Fibroblast of peridontal ligament (primary cell): ENCODE results near the gene PPWD1.
"Not testable (repeated sequence)": the region's sequence is repeated elsewhere in the genome, so short reads cannot be mapped to it uniquely, and the experiment has no call there.

Experiments used
- DNase-seq: peaks from one replicate; pipeline ENCODE4 v3.0.0-alpha.2; 2010; ENCODE audit errors: extremely low read depth

Gene PPWD1

DNA sequence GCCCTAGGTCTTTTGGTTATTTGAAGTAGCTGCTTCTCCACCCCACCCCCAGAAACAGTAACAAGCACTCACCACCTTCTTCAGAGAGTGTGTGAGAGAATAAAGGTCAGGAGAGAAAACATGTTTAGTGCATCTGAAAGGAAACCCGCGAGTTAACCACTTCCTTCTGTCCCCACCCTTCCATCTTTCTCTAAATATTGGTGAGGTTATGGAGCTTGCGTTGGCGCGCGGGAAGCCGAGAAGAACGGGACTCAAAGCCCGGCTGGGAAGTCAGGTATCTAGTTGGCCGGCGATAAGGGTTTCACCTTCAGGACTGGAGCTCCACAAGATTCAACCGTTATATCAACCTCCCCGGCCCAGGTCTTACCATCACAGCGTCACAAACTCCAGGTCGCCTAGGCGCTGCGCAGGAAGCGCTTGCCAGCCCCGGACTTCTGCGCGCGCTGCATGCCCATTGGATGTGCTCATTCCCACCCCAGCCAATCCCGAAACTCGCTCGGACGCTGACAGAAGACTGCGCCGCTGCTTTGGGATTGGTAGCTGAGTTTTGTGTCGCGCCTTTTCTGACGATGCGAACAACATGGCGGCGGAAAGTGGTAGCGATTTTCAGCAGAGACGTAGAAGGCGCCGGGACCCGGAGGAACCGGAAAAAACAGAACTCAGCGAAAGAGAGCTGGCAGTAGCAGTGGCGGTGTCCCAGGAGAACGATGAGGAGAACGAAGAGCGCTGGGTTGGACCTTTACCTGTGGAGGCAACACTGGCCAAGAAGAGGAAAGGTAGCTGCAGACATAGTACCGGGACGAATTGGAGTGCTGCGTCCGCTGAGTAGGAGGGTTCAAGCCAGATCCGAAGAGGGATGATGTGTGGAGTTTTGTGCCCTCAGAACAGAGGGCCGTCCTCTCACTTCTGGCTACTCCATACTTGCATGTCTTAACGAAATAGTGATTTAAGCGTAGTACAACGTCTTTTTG lies at the start of gene PPWD1, which contains the start of gene CENPK:
Gene PPWD1, plus strand, starts transcription at position 566 of the 971 bp plus-strand sequence. Its CDS starts 15 bp downstream, at position 581.
Gene CENPK, minus strand, starts transcription at position 438 of the 971 bp plus-strand sequence. CDS start 8,261 bp downstream, outside the sequence.
- peak; percentile 93 for DNase-seq

DNA sequence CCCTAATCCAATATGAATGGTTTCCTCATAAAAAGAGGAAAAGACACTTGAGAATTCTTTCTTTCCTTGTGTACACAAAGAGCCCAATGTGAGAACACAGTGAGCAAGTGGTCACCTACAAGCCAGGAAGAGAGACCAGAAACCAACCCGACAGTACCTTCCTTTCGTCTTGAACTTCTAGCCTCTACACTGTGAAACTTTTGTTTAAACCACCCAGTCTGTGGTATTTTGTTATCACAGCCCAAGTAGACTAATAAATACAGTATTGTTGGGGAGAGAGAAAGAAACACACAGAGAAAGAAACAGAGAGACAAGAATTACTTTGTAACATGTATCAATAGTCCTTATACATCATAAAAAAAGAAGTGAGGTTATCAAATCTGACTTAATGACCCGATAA lies 37.4 kb upstream of the PPWD1 start:
- DNase-seq = no peak

- no peak for DNase-seq
Measured at GRCh38 chr5:65530904-65531303, 32.2 kb upstream of the PPWD1 start.

DNA sequence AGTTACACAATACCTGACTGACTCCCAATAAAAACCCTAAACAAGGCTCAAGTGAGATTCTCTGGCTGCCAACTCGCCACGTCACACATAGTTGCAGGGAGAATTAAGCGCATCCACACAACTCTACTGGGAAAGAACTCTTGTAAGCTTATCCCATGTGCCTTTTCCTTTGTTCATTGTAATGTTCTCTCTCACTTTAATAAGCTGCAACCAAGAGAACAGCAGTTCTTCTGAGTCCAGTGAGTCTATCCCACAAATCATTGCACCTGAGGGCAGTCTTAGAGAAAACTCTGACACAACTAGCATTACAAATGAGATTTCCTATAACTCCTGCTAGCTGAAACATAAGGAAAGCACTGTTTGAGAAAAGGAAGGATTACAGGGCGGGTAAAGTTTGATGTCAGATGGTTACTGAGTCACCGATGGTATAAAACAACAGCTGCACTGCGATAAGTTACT lies 27.5 kb upstream of the PPWD1 start:
- DNase-seq = peak; percentile 43

- no peak for DNase-seq
Measured at GRCh38 chr5:65539827-65540226, 23.3 kb upstream of the PPWD1 start.

- DNase-seq = no peak
Measured at GRCh38 chr5:65544473-65544872, 18.6 kb upstream of the PPWD1 start.

DNA sequence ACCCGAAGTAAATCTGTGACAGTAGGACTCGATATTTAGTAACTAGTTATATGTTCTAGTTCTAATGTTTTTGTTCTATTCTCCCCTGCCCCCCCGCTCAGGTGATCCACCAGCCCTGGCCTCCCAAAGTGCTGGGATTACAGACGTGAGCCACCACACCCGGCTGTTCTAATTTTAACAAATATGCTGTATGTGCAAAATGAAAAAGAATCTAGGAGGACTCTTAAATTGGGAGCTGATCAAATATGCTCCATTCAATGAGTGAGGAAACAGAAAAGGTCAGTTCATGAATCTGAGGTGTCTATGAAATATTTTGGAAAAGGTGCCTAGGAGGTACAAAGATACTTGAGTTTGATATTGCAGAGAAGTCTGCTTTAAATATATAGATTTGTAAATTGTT lies 17.0 kb upstream of the PPWD1 start:
- no peak for DNase-seq

DNA sequence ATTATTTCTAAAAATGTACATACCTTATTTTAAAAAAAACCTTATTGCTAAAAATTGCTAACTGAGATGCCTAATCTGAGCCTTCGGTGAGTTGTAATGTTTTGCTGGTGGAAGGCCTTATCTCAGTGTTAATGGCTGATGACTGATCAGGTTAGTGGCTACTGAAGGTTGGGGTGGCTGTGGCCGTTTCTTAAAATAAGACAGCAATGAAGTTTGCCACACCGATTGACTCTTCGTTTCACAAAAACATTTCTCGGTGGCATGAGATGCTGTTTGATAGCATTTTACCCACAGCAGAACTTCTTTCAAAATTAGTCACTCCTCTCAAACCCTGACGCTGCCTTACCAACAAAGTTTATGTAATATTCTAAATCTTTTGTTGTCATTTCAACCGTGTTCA lies 14.8 kb upstream of the PPWD1 start:
- DNase-seq = no peak

GRCh38 chr5:65553941-65554340 lies 9.2 kb upstream of the PPWD1 start:
- no peak for DNase-seq

DNA sequence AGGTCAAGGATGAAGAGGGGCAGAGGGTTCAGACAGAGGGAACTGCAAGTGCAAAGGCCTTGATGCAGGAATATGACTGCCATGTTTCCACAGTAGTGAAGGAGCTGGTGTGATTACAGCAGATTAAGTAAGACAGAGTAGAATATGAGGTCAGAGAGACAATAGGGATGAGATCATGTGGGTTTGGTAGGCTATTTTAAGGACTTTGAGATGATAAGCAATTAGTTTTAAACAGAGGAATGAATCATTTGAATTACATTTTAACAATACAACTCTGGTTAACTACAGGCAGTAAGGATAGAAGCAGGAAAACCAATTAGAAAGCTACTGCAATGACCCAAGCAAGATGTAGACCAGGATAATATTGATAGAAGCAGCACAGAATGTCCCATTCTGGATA lies 7.8 kb upstream of the PPWD1 start:
- DNase-seq = peak; percentile 51

DNA sequence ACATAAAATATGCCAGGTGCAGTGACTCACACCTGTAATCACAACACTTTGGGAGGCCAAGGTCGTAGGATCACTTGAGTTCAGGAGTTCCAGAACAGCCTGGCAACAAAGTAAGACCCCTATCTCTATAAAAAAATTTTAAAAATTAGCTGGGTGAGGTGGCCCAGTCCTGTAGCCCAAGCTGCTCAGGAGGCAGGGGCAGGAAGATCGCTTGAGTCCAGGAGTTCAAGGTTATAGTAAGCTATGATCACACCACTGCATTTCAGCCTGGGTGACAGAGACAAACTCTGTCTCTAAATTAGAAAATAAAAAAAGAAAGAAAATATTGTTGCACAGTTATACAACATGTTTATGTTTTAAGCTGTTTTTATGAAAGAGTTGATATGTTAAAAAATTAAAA lies 6.9 kb upstream of the PPWD1 start:
- DNase-seq = no peak

- no peak for DNase-seq
Measured at GRCh38 chr5:65556718-65557117, 6.4 kb upstream of the PPWD1 start.

- peak; percentile 18 for DNase-seq
Measured at GRCh38 chr5:65563777-65564176, 681 bp downstream of the PPWD1 start.

DNA sequence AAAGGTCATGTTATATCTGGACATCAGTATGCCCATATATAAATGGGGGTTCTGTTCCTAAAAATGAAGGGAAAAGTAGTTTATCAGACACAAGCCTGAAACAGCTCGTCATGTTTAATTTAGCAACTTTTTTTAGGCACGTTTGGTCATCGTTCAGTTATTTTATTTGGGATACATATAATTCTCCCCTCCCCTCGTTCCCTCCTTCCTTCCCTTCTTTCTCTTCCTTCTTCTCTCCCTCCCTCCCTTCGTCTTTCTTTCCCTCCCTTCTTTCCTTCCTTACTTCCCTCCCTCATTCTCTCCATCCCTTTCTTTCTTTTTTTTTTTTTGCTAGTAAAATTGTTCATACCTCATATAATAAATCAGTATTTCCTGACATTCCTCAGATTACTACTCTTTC lies 3.4 kb downstream of the PPWD1 start:
- DNase-seq = no peak

GRCh38 chr5:65570598-65571226 lies 7.6 kb downstream of the PPWD1 start:
- no peak for DNase-seq

- peak; percentile 82 for DNase-seq
Measured at GRCh38 chr5:65577141-65577540, 14.0 kb downstream of the PPWD1 start.

- peak; percentile 14 for DNase-seq
Measured at GRCh38 chr5:65588694-65589093, 25.6 kb downstream of the PPWD1 start.

GRCh38 chr5:65601761-65602160 lies 38.7 kb downstream of the PPWD1 start:
- DNase-seq = not testable (repeated sequence)

- no peak for DNase-seq
Measured at GRCh38 chr5:65611524-65611923, 48.4 kb downstream of the PPWD1 start.

DNA sequence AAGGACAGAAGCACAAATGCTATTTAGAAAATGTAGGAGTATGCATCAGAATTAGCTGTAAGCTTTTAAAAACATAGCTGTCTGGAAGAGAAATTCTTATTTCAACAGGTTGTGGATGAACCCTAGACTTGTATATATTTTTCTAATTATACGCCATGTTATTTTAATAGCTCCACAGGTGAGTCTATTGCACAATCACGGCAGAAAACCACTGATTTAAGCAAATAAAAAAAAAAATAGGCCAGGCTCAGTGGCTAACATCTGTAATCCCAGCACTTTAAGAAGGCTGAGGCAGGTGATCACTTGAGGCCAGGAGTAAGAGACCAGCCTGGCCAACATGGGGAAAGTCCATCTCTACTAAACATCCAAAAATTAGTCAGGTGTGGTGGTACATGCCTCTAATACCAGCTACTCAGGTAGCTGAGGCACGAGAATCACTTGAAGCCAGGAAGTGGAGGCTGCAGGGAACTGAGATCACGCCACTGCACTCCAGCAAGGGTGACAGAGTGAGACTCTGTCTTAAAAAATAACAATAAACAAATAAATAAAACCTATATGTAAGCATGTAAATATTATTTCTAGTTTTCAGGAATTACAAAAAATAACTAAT lies 49.3 kb downstream of the PPWD1 start:
- no peak for DNase-seq

GRCh38 chr5:65620021-65620420 lies 56.9 kb downstream of the PPWD1 start:
- no peak for DNase-seq

- not testable (repeated sequence) for DNase-seq
Measured at GRCh38 chr5:65621961-65622360, 58.9 kb downstream of the PPWD1 start.
